Measurements from ENCODE around the gene STK38. TPM values are rescaled to one million over a fixed set of nuclear protein-coding genes. Genes with fewer than 3 reads are reported as not detected.

STK38 gene
- total RNA-seq, 1 experiment from 2014 or later = 53.3 TPM

GRCh38 chr6:36461646-36462045 lies 85.6 kb downstream of the STK38 start:
- no peak overlapping the region for H3K4me3 ChIP-seq
- no peaks in the 10 kb centered on the region for H3K4me1 ChIP-seq (replicated peaks; ENCODE audit: insufficient read depth)
- ChIA-PET POLR2A (ENCODE audit: unreplicated experiment) (no interaction called here), CTCF (no interaction called here)
- intact Hi-C loops (cut with micrococcal nuclease; ENCODE audit: unreplicated experiment) = no loop called here
- no TSS peak for BruUV-seq (replicated peaks)
- peaks cover 84% of the 10 kb centered on the region for H3K79me2 ChIP-seq (ENCODE audit: low read depth)
- no peaks in the 10 kb centered on the region for H3K9me2 ChIP-seq (ENCODE audit: insufficient read depth)
- H3K36me3 ChIP-seq (ENCODE audit: low read depth) = no peaks in the 10 kb centered on the region; the same call in 1 of the 2 replicates
- TF ChIP-seq CTCF (conservative IDR thresholded peaks at IDR 0.05) (no peak), EZH2 (IDR thresholded peaks at IDR 0.05; ENCODE audit: low read depth) (no peak)
- no peaks in the 10 kb centered on the region for H3K27me3 ChIP-seq (ENCODE audit: insufficient read depth, low read depth)
- no peak for DNase-seq
- H4K20me1 ChIP-seq (ENCODE audit: insufficient read depth) = peaks cover 2% of the 10 kb centered on the region; the same call in 1 of the 2 replicates
- H3K4me2 ChIP-seq = no peak overlapping the region
- no peaks in the 10 kb centered on the region for H3K9me3 ChIP-seq (ENCODE audit: insufficient read depth, low read depth)
- H3F3A ChIP-seq (ENCODE audit: insufficient read depth, low read depth) = peaks cover 7% of the 10 kb centered on the region; the same call in 1 of the 2 replicates
- H3K27ac ChIP-seq = no peak overlapping the region
- H2AFZ ChIP-seq = no peak overlapping the region

GRCh38 chr6:36460916-36461315 lies 86.4 kb downstream of the STK38 start:
- TF ChIP-seq EZH2 (IDR thresholded peaks at IDR 0.05; ENCODE audit: low read depth) = no peak
- TF ChIP-seq CTCF (conservative IDR thresholded peaks at IDR 0.05) = no peak
- no peaks in the 10 kb centered on the region for H3K9me3 ChIP-seq (ENCODE audit: insufficient read depth, low read depth)
- H3K4me1 ChIP-seq (replicated peaks; ENCODE audit: insufficient read depth) = 0 out of 2 replicates have a peak, but pooled peaks cover under 1% of the 10 kb centered on the region
- peaks cover 85% of the 10 kb centered on the region for H3K79me2 ChIP-seq (ENCODE audit: low read depth)
- H3K9me2 ChIP-seq (ENCODE audit: insufficient read depth) = no peaks in the 10 kb centered on the region
- H3K4me2 ChIP-seq = no peak overlapping the region
- H3K36me3 ChIP-seq (ENCODE audit: low read depth) = no peaks in the 10 kb centered on the region; the same call in 1 of the 2 replicates
- no peak for DNase-seq
- H4K20me1 ChIP-seq (ENCODE audit: insufficient read depth) = peaks cover 2% of the 10 kb centered on the region; the same call in 1 of the 2 replicates
- no peak overlapping the region for H3K4me3 ChIP-seq
- BruUV-seq (replicated peaks) = no TSS peak
- POLR2A ChIA-PET (ENCODE audit: unreplicated experiment) = no interaction called here
- H3F3A ChIP-seq (ENCODE audit: insufficient read depth, low read depth) = peaks cover 7% of the 10 kb centered on the region; the same call in 1 of the 2 replicates
- intact Hi-C loops (cut with micrococcal nuclease; ENCODE audit: unreplicated experiment) = no loop called here
- H3K27me3 ChIP-seq (ENCODE audit: insufficient read depth, low read depth) = no peaks in the 10 kb centered on the region
- H3K27ac ChIP-seq = no peak overlapping the region
- CTCF ChIA-PET = no interaction called here
- H2AFZ ChIP-seq = no peak overlapping the region

DNA sequence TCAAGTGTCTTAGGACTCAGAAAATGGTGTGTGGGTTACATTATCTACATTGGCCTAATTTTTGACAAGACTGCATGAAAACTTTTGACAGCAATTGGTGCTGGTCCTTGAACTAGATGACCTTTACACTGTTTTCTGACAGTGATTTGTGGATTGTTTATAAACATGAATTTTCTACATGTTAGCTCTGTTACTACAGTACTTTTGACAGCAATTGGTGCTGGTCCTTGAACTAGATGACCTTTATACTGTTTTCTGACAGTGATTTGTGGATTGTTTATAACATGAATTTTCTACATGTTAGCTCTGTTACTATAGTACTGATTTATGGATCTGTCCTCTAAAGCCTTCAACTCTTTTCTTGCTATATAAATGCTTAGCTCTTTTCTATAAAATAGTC lies 87.8 kb downstream of the STK38 start:
- H3K4me2 ChIP-seq = no peak overlapping the region
- no peak for TF ChIP-seq CTCF (conservative IDR thresholded peaks at IDR 0.05)
- no peak overlapping the region for H3K27ac ChIP-seq
- H4K20me1 ChIP-seq (ENCODE audit: insufficient read depth) = peaks cover 15% of the 10 kb centered on the region
- peaks cover 16% of the 10 kb centered on the region; the same call in 1 of the 2 replicates for H3F3A ChIP-seq (ENCODE audit: insufficient read depth, low read depth)
- no peaks in the 10 kb centered on the region for H3K9me3 ChIP-seq (ENCODE audit: insufficient read depth, low read depth)
- no peaks in the 10 kb centered on the region for H3K27me3 ChIP-seq (ENCODE audit: insufficient read depth, low read depth)
- no peaks in the 10 kb centered on the region; the same call in 1 of the 2 replicates for H3K36me3 ChIP-seq (ENCODE audit: low read depth)
- H3K9me2 ChIP-seq (ENCODE audit: insufficient read depth) = no peaks in the 10 kb centered on the region
- ChIA-PET POLR2A (ENCODE audit: unreplicated experiment) (interaction anchor here (0.6 kb wide), 1 partner anchor 121 kb away, joined by 18 read pairs; no protein-coding TSS in a partner anchor), CTCF (no interaction called here)
- BruUV-seq (replicated peaks) = no TSS peak
- H3K4me1 ChIP-seq (replicated peaks; ENCODE audit: insufficient read depth) = peaks cover 10% of the 10 kb centered on the region
- H3K4me3 ChIP-seq = no peak overlapping the region
- intact Hi-C loops (cut with micrococcal nuclease; ENCODE audit: unreplicated experiment) = no loop called here
- no peak for DNase-seq
- no peak overlapping the region for H2AFZ ChIP-seq
- peaks cover 87% of the 10 kb centered on the region for H3K79me2 ChIP-seq (ENCODE audit: low read depth)
